ENCODE measurements around the gene DGKK.
A peak's percentile ranks its signal among the peaks of the same experiment; 100 is the strongest.

The DGKK gene

GRCh38 chrX:50430917-50431575, 39.6 kb downstream of the DGKK start:
- peak; percentile 37 for DNase-seq

DNA sequence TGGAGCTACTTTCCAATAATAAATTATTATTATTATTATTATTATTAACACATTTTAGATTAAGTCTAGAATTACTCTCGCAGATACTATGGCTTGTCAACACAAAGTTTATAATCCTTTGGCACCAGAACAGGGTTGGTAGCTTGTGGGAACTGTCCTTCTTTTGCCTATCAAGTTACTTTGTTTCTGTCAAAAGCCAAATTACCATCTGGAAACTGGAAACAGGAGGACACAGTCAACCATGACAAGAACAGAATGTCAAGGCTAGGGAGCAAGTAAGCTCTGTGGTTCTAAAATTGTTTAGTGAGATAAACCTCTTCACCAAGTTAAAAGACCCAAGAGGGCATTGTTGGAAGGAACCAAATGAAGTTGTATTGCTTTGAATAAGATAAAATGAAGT, 42.5 kb downstream of the DGKK start:
- DNase-seq, result no peak

DNA sequence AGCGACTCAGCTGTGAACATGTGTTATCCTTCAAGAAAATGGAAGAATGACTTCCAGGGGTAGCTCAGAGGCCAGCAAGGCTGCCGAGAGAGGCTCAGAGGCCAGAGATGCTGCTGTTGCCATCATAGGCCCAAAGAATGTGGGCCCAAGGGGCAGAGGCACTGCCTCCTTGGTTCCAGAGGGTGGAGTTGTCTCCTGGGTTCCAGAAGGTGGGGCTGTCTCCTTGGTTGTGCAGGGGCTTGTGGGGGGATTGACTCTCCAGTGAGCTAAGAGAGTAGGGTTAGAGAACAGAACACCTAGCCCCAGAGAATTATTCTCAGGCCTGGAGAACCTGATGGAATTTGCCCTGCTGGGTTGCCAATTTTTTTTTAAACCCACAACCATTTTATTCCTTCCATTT, 62.6 kb downstream of the DGKK start:
- DNase-seq, result no peak

DNA sequence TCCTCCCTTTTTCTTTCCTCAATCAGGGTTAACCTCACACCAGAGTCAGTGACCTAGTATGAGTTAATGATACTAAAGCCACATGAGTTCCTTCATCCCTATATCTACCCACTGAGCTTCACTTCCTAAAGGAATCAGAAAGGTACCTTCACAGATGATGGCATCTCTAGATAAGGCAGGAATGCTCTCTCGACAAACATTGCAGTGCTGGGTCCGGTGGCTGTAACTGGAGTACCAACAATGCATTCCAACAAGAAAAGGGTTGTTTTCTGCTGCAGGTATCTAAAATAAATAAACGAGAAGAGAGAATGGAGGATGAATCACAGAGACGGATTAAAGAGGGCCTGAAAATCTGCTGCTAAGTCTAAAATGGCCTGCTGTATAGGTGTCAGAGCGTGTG, 66.7 kb downstream of the DGKK start:
- DNase-seq, result no peak

DNA sequence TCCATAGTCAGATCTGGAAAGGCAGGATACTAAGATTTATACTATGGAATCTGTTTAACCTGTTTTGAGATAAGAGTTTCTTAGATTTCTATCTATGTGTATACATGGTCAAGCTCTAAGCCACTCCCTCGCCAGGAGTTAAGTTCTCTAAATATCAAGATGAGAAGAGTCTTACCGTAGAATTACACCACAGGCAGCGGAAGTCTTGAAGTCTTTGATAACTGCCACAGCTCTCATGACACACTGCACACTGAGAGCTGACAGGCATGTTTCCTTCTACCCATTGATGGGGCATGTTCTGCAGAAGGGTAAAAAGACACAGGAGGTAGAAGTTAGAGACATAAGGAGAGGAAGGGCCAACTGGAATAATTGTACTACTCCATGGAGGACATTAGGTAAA, 67.7 kb downstream of the DGKK start:
- DNase-seq, result peak; percentile 53

- DNase-seq, result no peak
Measured at GRCh38 chrX:50393902-50394301, 76.7 kb downstream of the DGKK start.

DNA sequence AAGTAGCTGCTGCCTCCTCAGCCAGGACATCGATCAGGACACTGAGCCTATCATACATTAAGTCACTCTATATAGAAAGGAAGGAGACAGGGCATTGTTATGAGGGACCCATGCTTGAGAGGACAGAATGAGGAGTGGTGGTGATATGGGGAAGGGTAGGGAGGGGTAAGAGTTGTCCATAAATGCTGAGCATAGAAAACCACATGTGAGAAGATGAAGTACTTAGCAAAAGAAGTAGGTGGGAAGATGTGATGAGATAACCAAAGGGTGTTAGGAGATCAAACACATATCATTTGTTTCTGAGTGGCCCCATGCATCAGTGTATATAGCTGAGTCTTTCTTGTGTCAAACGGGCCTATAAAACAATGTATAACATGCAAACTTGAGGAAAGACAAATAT, 84.1 kb downstream of the DGKK start:
- no peak for DNase-seq

- DNase-seq, result no peak
Measured at GRCh38 chrX:50381729-50382415, 88.8 kb downstream of the DGKK start.

DNA sequence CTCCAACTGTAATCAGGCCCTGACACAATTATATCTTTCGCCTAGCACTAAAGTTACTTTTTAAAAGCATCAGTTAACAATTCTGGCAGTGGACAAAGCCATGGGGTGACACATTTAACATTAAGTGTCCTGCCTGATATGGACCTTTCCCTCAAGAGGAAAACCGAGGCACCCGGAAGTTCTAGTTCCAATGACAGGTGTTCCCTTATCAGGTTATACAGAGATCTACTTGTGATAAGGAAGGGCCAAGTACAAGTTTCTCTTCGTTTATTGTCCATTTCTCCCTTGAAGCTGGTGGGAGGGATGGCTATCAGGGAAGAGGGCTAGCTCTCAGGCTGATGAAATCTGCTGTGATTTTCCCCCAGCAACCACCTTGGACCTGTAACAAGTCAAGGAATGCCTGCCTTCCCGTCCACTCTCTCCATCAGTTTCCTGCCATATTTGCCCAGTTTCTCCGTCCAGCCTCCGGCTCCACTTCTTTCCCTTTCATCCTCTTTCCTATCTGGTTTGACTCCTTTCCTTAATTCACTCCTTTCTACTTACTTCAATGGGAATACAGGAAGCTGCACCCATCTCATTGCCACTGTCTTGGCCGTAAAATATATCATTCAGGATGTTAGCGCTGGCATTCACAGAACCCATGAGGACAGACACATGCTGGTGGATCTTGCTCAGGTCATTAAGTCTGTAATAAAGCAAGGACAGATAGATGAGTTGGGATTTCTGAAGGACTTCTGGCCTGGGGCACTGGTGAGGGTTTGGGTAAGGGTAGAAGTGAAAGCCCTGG, 95.0 kb downstream of the DGKK start:
- DNase-seq, result no peak

GRCh38 chrX:50372966-50373365, 97.7 kb downstream of the DGKK start:
- DNase-seq, result peak; percentile 1

GRCh38 chrX:50343917-50344316, 126.7 kb downstream of the DGKK start:
- no peak for DNase-seq

- DNase-seq, result no peak
Measured at GRCh38 chrX:50333308-50333707, 137.3 kb downstream of the DGKK start.

- DNase-seq, result peak; percentile 0
Measured at GRCh38 chrX:50332668-50333067, 138.0 kb downstream of the DGKK start.

GRCh38 chrX:50327235-50327634, 143.4 kb downstream of the DGKK start:
- no peak for DNase-seq
